ENCODE data around the gene TOX2. TPM values are rescaled to one million over a fixed set of nuclear protein-coding genes. Genes with fewer than 3 reads are reported as not detected.

TOX2 gene
- total RNA-seq, 1 experiment from 2014 or later, result 117 TPM

GRCh38 chr20:43954704-43955061 lies 40.0 kb downstream of the TOX2 start:
- ChIA-PET POLR2A (ENCODE audit: low non-redundant PET) (no interaction called here), CTCF (no interaction called here)
- Histone ChIP-seq H3K4me3 (ENCODE audit: low read depth, low read length, poor library complexity, severe bottlenecking) (no peak overlapping the region), H3K27me3 (replicated peaks; ENCODE audit: insufficient read depth, low read depth, low read length, poor library complexity) (no peaks in the 10 kb centered on the region), H3K9me3 (ENCODE audit: low read depth, low read length, poor library complexity, severe bottlenecking) (no peaks in the 10 kb centered on the region), H3K36me3 (ENCODE audit: insufficient read depth, low read length, poor library complexity, severe bottlenecking) (peaks cover 6% of the 10 kb centered on the region), H3K27ac (ENCODE audit: low read depth, low read length, poor library complexity, severe bottlenecking) (peak overlapping the region; percentile 70), H3K4me1 (ENCODE audit: insufficient read depth, low read length, poor library complexity, severe bottlenecking) (peaks cover 39% of the 10 kb centered on the region)
- no TSS peak for BruUV-seq (replicated peaks)
- DNase-seq (ENCODE audit: low spot score), result no peak
- intact Hi-C loops (cut with micrococcal nuclease; ENCODE audit: unreplicated experiment), result no loop called here
- no peak for TF ChIP-seq EZH2 (IDR thresholded peaks at IDR 0.05; ENCODE audit: borderline replicate concordance, low read depth, low read length, poor library complexity, severe bottlenecking)
- no peak for TF ChIP-seq CTCF (conservative IDR thresholded peaks at IDR 0.05; ENCODE audit: low read depth, low read length)

GRCh38 chr20:43955062-43955749 lies 40.6 kb downstream of the TOX2 start:
- no peak for TF ChIP-seq EZH2 (IDR thresholded peaks at IDR 0.05; ENCODE audit: borderline replicate concordance, low read depth, low read length, poor library complexity, severe bottlenecking)
- TF ChIP-seq CTCF (conservative IDR thresholded peaks at IDR 0.05; ENCODE audit: low read depth, low read length), result no peak
- intact Hi-C loops (cut with micrococcal nuclease; ENCODE audit: unreplicated experiment), result no loop called here
- Histone ChIP-seq H3K27ac (ENCODE audit: low read depth, low read length, poor library complexity, severe bottlenecking) (peak overlapping the region; percentile 70), H3K36me3 (ENCODE audit: insufficient read depth, low read length, poor library complexity, severe bottlenecking) (peaks cover 6% of the 10 kb centered on the region), H3K27me3 (replicated peaks; ENCODE audit: insufficient read depth, low read depth, low read length, poor library complexity) (no peaks in the 10 kb centered on the region), H3K4me3 (ENCODE audit: low read depth, low read length, poor library complexity, severe bottlenecking) (no peak overlapping the region), H3K9me3 (ENCODE audit: low read depth, low read length, poor library complexity, severe bottlenecking) (no peaks in the 10 kb centered on the region), H3K4me1 (ENCODE audit: insufficient read depth, low read length, poor library complexity, severe bottlenecking) (peaks cover 39% of the 10 kb centered on the region)
- ChIA-PET CTCF (no interaction called here), POLR2A (ENCODE audit: low non-redundant PET) (no interaction called here)
- no TSS peak for BruUV-seq (replicated peaks)
- DNase-seq (ENCODE audit: low spot score), result peak; percentile 84

GRCh38 chr20:43955750-43956191 lies 41.1 kb downstream of the TOX2 start:
- intact Hi-C loops (cut with micrococcal nuclease; ENCODE audit: unreplicated experiment), result no loop called here
- H3K9me3 ChIP-seq (ENCODE audit: low read depth, low read length, poor library complexity, severe bottlenecking), result no peaks in the 10 kb centered on the region
- H3K36me3 ChIP-seq (ENCODE audit: insufficient read depth, low read length, poor library complexity, severe bottlenecking), result peaks cover 6% of the 10 kb centered on the region
- BruUV-seq (replicated peaks), result no TSS peak
- ChIA-PET CTCF (interaction anchor here (0.6 kb wide), 1 partner anchor 29 kb away, joined by 9 read pairs; no protein-coding TSS in a partner anchor), POLR2A (ENCODE audit: low non-redundant PET) (no interaction called here)
- no peak for DNase-seq (ENCODE audit: low spot score)
- H3K27me3 ChIP-seq (replicated peaks; ENCODE audit: insufficient read depth, low read depth, low read length, poor library complexity), result no peaks in the 10 kb centered on the region
- H3K4me1 ChIP-seq (ENCODE audit: insufficient read depth, low read length, poor library complexity, severe bottlenecking), result peaks cover 39% of the 10 kb centered on the region
- peak overlapping the region; percentile 70 for H3K27ac ChIP-seq (ENCODE audit: low read depth, low read length, poor library complexity, severe bottlenecking)
- TF ChIP-seq EZH2 (IDR thresholded peaks at IDR 0.05; ENCODE audit: borderline replicate concordance, low read depth, low read length, poor library complexity, severe bottlenecking), result no peak
- TF ChIP-seq CTCF (conservative IDR thresholded peaks at IDR 0.05; ENCODE audit: low read depth, low read length), result no peak
- no peak overlapping the region for H3K4me3 ChIP-seq (ENCODE audit: low read depth, low read length, poor library complexity, severe bottlenecking)

Data from A673 (cell line).